Measurements from ENCODE around the gene WNT16.
"Not testable (repeated sequence)": the region's sequence is repeated elsewhere in the genome, so short reads cannot be mapped to it uniquely, and the experiment has no call there.

DNA sequence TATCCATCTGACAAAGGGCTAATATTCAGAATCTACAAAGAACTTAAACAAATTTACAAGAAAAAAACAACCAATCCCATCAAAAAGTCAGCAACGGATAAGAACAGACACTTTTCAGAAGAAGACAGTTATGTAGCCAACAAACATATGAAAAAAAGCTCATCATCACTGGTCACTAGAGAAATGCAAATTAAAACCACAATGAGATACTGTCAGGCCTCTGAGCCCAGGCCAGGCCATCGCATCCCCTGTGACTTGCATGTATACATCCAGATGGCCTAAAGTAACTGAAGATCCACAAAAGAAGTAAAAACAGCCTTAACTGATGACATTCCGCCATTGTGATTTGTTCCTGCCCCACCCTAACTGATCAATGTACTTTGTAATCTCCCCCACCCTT, 13.6 kb upstream of the WNT16 start:
- not testable (repeated sequence) for TF ChIP-seq CTCF, POLR2A (IDR thresholded peaks at IDR 0.05)
